B cell (primary cell): ENCODE results near the gene CST9L. TPM values are rescaled to one million over a fixed set of nuclear protein-coding genes. Genes with fewer than 3 reads are reported as not detected.

ENCODE experiments used
- ATAC-seq: fragments of 200-7000 bp; cut with Tn5 transposase; one replicate; pipeline ENCODE4 v1.10.0; 2021; ENCODE audit warnings: low read depth, mild to moderate bottlenecking, moderate number of reproducible peaks, moderate library complexity
- CTCF ChIA-PET: fragments of 350-600 bp; sonication (Branson Sonifier 250); formaldehyde crosslinking; loops from one replicate; lab custom pipeline; 2021; ENCODE audit warnings: antibody characterized with exemption, inconsistent platforms; lab: Charles Lee
- POLR2A ChIA-PET: fragments of 350-600 bp; sonication (Branson Sonifier 250); formaldehyde crosslinking; loops from one replicate; lab custom pipeline; 2021; ENCODE audit warnings: antibody characterized with exemption; lab: Charles Lee
- DNase-seq: peaks from one replicate; pipeline ENCODE4 v3.0.0; 2013
- H2AFZ ChIP-seq: 2 replicates; pipeline ENCODE4 v1.6.1; 2012; ENCODE audit warnings: mild to moderate bottlenecking, low read depth, low read length; ENCODE audit not compliant: insufficient read depth, poor library complexity, severe bottlenecking
- H3K27ac ChIP-seq, 2 donors: 1 replicate in 1 of 2; 2 replicates in 1 of 2; pipeline ENCODE4 v1.5.1; 2012 to 2013; ENCODE audit warnings: low read length in 2 of 2, mild to moderate bottlenecking in 2 of 2, moderate library complexity in 1 of 2
- H3K27me3 ChIP-seq, 4 experiments: fragments of 200-600 bp in 1 of 4; sonication (generic) in 1 of 4; replicated peaks in 1 of 4; 1 replicate in 2 of 4; 2 replicates in 2 of 4; pipeline versions ENCODE4 v1.6.1 to v1.7.0; 2013 to 2016; ENCODE audit warnings: low read length in 3 of 4, mild to moderate bottlenecking in 2 of 4, mixed read lengths in 1 of 4, moderate library complexity in 1 of 4; ENCODE audit not compliant: insufficient read depth in 4 of 4, control insufficient read depth in 3 of 4; ENCODE audit errors: control extremely low read depth in 1 of 4
- H3K36me3 ChIP-seq, 2 experiments: replicated peaks in 1 of 2; 1 replicate in 1 of 2; 2 replicates in 1 of 2; pipeline versions ENCODE4 v1.6.1 to v1.7.1; 2013; ENCODE audit warnings: low read length in 1 of 2; ENCODE audit not compliant: insufficient read depth in 2 of 2, control insufficient read depth in 1 of 2; ENCODE audit errors: control extremely low read depth in 1 of 2, extremely low read depth in 1 of 2
- H3K4me1 ChIP-seq, 2 donors: fragments of 200-600 bp in 1 of 2; sonication (generic) in 1 of 2; 1 replicate in 1 of 2; 2 replicates in 1 of 2; pipeline versions ENCODE4 v1.5.1 to v1.6.1; 2013 to 2017; ENCODE audit warnings: low read length in 2 of 2; ENCODE audit not compliant: control insufficient read depth in 2 of 2, insufficient read depth in 2 of 2
- H3K4me2 ChIP-seq: replicated peaks from 2 replicates; pipeline ENCODE3; 2012; ENCODE audit warnings: mild to moderate bottlenecking, low read depth, low read length; ENCODE audit not compliant: poor library complexity, severe bottlenecking
- H3K4me3 ChIP-seq, 5 experiments: fragments of 200-600 bp in 1 of 5; sonication (generic) in 1 of 5; 1 replicate in 3 of 5; 2 replicates in 2 of 5; pipeline versions ENCODE4 v1.5.1 to v1.7.0; 2011 to 2016; ENCODE audit warnings: low read length in 4 of 5, mild to moderate bottlenecking in 4 of 5, low read depth in 2 of 5, control low read depth in 1 of 5, moderate library complexity in 1 of 5; ENCODE audit not compliant: insufficient read depth in 1 of 5; ENCODE audit errors: control extremely low read depth in 1 of 5, extremely low read depth in 1 of 5
- H3K79me2 ChIP-seq: fragments of 200-600 bp; sonication (generic); one replicate; pipeline ENCODE4 v1.6.0; 2016; ENCODE audit warnings: low read length; ENCODE audit not compliant: control insufficient read depth, insufficient read depth
- H3K9ac ChIP-seq: fragments of 200-600 bp; sonication (generic); 2 replicates; pipeline ENCODE4 v1.6.1; 2017; ENCODE audit warnings: mild to moderate bottlenecking, low read length, moderate library complexity
- H3K9me3 ChIP-seq, 3 donors: one replicate each; pipeline versions ENCODE4 v1.6.1 to v1.7.1; 2013; ENCODE audit warnings: low read length in 2 of 3; ENCODE audit not compliant: control insufficient read depth in 2 of 3, insufficient read depth in 1 of 3; ENCODE audit errors: control extremely low read depth in 1 of 3
- H4K20me1 ChIP-seq: 2 replicates; pipeline ENCODE4 v1.6.0; 2012; ENCODE audit warnings: mild to moderate bottlenecking, low read length; ENCODE audit not compliant: insufficient read depth, control insufficient read depth, poor library complexity, severe bottlenecking
- H3K27ac Mint-ChIP-seq: one replicate; pipeline ENCODE4 v1.8.0; 2021; ENCODE audit warnings: mixed read lengths
- H3K27me3 Mint-ChIP-seq: one replicate; pipeline ENCODE4 v1.8.0; 2021; ENCODE audit warnings: mixed read lengths
- H3K4me1 Mint-ChIP-seq: one replicate; pipeline ENCODE4 v1.8.0; 2021; ENCODE audit warnings: mixed read lengths
- H3K4me3 Mint-ChIP-seq: one replicate; pipeline ENCODE4 v1.8.0; 2021; ENCODE audit warnings: mixed read lengths
- H3K9me3 Mint-ChIP-seq: one replicate; pipeline ENCODE4 v1.8.0; 2022; ENCODE audit warnings: mixed read lengths; ENCODE audit not compliant: insufficient read depth
- EZH2 ChIP-seq: IDR thresholded peaks from 2 replicates; pipeline ENCODE4 v1.6.1; 2012; ENCODE audit warnings: borderline replicate concordance, low read depth, mild to moderate bottlenecking, moderate library complexity, low read length; ENCODE audit not compliant: insufficient read depth, poor library complexity, severe bottlenecking
- WGBS: methylation state at CpG from one replicate; pipeline ENCODE4 v1.1.5; 2013; ENCODE audit warnings: missing lambda C conversion rate; ENCODE audit not compliant: insufficient coverage; 5-methylcytosine and 5-hydroxymethylcytosine counted together
- intact Hi-C: fragments of 100-400 bp; cut with micrococcal nuclease; formaldehyde crosslinking; loops from one replicate; pipeline ENCODE4 v1.10.0; 2022
- polyA plus RNA-seq: library from polyadenylated mRNA; depleted of rRNA; stranded (reverse); fragments of >200 nt; gene quantifications from 2 replicates; pipeline ENCODE4 v1.2.3, GENCODE V29; 2012
- total RNA-seq, 2 donors: library from RNA; stranded (reverse); fragments of 120-200 nt in 1 of 2; gene quantifications; 1 replicate in 1 of 2; 2 replicates in 1 of 2; pipeline versions ENCODE4 v1.2.3 to v1.2.4, GENCODE V29; 2013 to 2022
- TF ChIP-seq, protein P1 (sequence below): fragments of 200-600 bp; IDR thresholded peaks from one replicate; pipeline ENCODE4 v1.8.0; 2022; ENCODE audit warnings: antibody characterized with exemption, mild to moderate bottlenecking

Gene CST9L
- total and polyA plus RNA-seq, 2 donors (not counting 1 experiment from before 2014, with no cell fraction given): not detected

DNA sequence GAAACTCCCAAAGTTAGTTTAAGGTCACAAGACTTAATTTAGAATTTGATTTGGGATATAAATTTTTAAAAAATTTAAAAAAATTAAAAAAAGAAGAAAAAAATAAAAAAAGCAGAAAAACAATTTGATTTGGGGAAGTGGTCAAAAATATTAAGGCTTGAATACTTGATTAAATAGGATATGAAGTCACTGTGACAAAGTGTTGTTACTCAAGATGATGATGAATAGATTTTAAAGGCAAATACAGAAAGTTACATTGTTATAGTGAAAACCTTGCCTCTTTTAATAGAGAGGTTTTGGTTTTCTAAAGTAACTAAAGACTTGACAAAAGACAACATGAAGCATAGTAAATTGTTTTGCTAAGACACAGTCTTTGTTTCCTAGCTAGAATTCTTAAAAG lies 30.2 kb upstream of the CST9L start:
- Mint-ChIP-seq H3K9me3 (no peaks in the 10 kb centered on the region), H3K4me1 (no peaks in the 10 kb centered on the region), H3K4me3 (no peak overlapping the region), H3K27me3 (peaks cover 1% of the 10 kb centered on the region), H3K27ac (no peak overlapping the region)
- Histone ChIP-seq H3K9me3 (peaks cover 0 to 1% (median 0%) of the 10 kb centered on the region in 3 donors), H3K4me1 (no peaks in the 10 kb centered on the region), H3K4me2 (no peak overlapping the region), H2AFZ (no peak overlapping the region), H3K27me3 (no peaks in the 10 kb centered on the region), H3K79me2 (no peaks in the 10 kb centered on the region), H3K27ac (no peak overlapping the region), H3K9ac (no peak overlapping the region), H4K20me1 (no peaks in the 10 kb centered on the region), H3K36me3 (no peaks in the 10 kb centered on the region), H3K4me3 (no peak overlapping the region)
- ChIA-PET POLR2A (no interaction called here), CTCF (no interaction called here)
- DNase-seq (no peak), ATAC-seq (no peak)
- TF ChIP-seq, protein P1, sequence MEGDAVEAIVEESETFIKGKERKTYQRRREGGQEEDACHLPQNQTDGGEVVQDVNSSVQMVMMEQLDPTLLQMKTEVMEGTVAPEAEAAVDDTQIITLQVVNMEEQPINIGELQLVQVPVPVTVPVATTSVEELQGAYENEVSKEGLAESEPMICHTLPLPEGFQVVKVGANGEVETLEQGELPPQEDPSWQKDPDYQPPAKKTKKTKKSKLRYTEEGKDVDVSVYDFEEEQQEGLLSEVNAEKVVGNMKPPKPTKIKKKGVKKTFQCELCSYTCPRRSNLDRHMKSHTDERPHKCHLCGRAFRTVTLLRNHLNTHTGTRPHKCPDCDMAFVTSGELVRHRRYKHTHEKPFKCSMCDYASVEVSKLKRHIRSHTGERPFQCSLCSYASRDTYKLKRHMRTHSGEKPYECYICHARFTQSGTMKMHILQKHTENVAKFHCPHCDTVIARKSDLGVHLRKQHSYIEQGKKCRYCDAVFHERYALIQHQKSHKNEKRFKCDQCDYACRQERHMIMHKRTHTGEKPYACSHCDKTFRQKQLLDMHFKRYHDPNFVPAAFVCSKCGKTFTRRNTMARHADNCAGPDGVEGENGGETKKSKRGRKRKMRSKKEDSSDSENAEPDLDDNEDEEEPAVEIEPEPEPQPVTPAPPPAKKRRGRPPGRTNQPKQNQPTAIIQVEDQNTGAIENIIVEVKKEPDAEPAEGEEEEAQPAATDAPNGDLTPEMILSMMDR: no peak
- TF ChIP-seq EZH2: no peak
- intact Hi-C loops: no loop called here

DNA sequence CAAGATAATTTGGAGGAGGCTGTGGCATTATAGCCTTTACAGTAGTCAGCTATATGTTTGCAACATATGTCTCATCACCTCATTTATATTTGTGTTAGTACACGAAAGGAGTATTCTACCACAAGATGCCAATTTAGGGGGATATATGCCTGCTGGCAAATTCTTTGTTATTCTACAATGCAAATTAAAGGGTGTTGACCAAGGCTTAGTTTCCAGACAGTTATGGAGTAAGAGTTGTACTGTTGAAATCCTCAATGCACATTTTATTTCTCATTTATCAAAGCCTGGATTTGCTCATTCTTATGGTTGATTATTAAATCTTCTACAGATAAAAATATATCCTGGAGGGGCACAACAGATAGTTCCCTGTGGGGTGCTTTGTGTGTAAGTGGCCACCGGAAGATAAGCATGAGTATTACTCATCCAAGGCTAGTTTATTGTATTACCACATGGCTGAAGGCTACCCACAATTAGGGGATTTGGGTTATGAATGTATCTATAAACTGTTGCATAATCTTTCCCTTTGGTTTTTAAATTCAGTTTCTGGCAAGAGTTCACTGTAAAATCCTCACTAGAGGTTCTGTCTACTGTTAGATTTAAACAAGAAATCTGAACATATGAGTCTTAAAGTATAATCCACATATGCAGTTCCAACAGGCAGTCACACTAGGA lies 28.4 kb upstream of the CST9L start:
- no peaks in the 10 kb centered on the region for H3K4me1 ChIP-seq
- TF ChIP-seq, protein P1: no peak
- TF ChIP-seq EZH2: no peak
- H3K27ac Mint-ChIP-seq: no peak overlapping the region
- ChIA-PET CTCF (no interaction called here), POLR2A (no interaction called here)
- no peak overlapping the region for H3K9ac ChIP-seq
- H3K4me3 Mint-ChIP-seq: no peak overlapping the region
- WGBS: no CpG with 5 or more reads among the region's 2 CpGs
- H3K27me3 ChIP-seq: no peaks in the 10 kb centered on the region
- no peaks in the 10 kb centered on the region for H3K9me3 Mint-ChIP-seq
- DNase-seq (no peak), ATAC-seq (no peak)
- H2AFZ ChIP-seq: no peak overlapping the region
- no peak overlapping the region for H3K27ac ChIP-seq
- intact Hi-C loops: no loop called here
- no peak overlapping the region for H3K4me2 ChIP-seq
- no peaks in the 10 kb centered on the region for H3K27me3 Mint-ChIP-seq
- no peaks in the 10 kb centered on the region for H3K79me2 ChIP-seq
- H3K4me1 Mint-ChIP-seq: no peaks in the 10 kb centered on the region
- no peak overlapping the region for H3K4me3 ChIP-seq
- no peaks in the 10 kb centered on the region for H3K36me3 ChIP-seq
- H4K20me1 ChIP-seq: no peaks in the 10 kb centered on the region
- H3K9me3 ChIP-seq: peaks cover 0 to 1% (median 0%) of the 10 kb centered on the region in 3 donors
